Left kidney (tissue), 2 donors: ENCODE measurements around the gene MAPK7. TPM values are rescaled to one million over a fixed set of nuclear protein-coding genes. Genes with fewer than 3 reads are reported as not detected.

Source experiments
- DNase-seq: peaks from one replicate; pipeline ENCODE4 v3.0.0-alpha.2; 2013
- polyA plus RNA-seq: library from polyadenylated mRNA; unstranded; fragments of 120-200 nt; gene quantifications from one replicate; pipeline ENCODE4 v1.2.1, GENCODE V29; 2013; ENCODE audit not compliant: insufficient read length

Gene MAPK7
- polyA plus RNA-seq, 1 donor = 24.4 TPM

DNA sequence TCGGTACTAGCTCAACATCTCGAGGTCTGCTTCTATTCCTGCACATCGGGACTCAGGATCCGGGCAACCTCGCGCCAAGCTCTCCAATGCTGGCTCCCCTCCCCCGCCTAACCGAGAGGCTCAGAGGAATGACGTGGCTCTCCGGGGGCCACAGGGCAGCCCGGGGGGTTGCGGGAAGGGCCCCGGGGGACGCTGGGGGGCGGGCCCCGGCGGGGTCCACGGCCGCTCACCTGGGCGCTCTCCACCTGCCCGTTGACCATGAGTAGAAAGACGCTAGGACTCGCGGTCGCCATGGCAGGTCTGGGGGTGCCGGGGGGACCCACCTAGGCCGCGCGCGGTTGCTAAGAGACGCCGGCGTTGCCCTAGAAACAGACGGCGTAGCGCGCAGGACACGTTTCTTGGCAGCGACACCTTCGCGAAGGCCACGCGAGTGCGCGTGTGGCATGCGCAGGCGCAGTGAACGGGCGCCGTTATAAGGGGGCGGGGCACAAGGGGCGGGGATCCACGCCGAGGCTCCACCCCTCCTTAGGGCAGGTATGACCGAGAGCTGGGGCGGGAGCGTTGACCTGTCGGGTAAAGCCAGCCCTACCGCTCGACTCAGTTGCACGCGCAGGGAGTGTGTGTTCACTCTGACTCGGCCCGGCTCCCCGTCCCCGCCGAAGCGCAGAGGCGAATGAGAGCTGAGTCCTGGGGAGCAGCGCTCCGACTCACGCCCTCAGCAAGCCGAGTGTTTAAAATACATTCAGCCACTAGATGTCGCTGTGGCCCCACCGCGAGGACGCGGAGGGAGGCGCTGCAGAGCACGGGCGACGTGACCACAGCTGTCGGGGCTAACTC, 15.8 kb upstream of the MAPK7 start, which contains the start of gene B9D1:
Gene B9D1 (minus strand): TSS at position 447 of the 837 bp plus-strand sequence. CDS start 154 bp downstream, at position 293.
- peak; percentile 90 for DNase-seq

DNA sequence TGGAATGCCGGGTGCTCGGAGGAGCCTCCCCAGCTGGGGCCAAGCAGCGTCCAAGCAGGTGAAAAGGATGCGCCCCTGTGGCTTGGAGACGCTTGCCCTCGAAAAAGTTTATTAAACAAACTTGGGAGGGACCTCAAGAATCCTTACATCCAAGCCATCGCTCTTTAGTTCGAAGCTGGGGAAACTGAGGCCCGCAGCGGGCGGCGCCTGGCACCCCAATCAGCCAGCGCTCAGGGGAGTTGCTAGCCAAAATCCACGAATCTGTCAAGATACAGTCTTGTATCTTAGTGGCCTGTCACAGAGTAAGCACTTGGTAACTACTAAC, 15.2 kb upstream of the MAPK7 start:
- no peak for DNase-seq

DNA sequence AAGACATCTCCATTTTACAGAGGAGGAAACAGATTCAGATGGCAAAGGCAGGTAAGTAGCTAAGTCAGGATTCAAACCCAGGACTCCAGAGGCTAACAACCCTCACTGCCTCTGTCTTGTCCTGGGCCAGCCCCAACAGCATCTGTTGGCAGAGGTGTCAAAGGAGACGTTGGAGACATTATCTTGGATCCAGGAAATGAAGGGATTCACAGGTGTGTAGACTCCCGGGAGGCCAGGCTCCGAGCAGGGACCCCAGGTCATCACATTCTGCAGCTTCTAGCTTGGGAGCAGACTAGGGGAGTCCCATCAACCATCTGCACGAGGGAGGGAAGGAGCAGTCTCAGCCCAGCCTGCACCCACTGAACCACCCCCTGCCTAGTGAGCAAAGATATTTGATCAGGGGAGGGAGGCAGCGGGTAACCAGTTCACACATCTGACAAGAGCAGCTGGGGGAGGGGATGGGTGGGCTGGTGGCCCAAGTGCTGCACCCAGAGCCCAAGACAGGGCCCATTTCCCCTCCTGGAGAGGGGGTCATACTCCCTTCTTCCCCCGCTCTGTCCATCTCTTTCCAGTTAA, 14.8 kb upstream of the MAPK7 start:
- no peak for DNase-seq

DNA sequence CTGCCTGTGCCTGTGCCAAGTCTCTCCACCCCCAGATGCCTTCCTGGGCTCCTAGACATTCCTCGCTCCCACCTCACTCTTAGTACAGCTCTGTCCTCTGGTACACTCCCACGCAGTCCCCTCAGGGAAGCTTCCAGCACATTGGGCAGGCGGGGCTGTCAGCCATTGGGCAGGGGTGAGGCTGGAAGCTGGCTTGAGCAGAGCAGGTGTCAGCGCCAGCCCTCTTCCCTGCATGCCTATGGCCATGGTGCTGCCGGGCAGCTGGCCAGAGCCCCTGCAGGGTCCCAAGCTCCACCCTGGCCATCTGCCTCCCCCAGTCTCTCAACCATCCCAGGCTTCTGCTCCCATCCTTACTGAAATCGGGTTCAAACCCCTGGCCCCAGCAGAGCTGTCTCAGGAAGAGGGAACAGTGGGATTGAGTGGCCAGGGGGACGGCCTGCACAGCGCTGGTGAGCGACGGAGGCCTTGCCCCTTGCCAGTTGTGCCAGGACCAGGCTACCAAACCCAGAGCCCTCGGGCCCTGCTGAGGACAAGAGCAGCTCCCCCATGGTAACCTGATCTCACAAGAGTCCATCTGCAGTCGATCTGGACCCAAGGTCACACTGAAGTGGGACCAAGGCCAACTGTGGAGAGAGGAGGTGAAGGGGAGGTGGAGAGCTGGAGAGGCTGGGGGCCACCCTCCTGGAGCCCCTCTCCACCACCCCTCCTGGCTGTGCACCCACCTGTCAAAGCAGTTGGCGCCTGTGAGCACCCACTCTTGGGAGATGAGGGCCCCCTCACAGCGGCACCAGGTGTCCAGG, 13.4 kb upstream of the MAPK7 start:
- no peak for DNase-seq

DNA sequence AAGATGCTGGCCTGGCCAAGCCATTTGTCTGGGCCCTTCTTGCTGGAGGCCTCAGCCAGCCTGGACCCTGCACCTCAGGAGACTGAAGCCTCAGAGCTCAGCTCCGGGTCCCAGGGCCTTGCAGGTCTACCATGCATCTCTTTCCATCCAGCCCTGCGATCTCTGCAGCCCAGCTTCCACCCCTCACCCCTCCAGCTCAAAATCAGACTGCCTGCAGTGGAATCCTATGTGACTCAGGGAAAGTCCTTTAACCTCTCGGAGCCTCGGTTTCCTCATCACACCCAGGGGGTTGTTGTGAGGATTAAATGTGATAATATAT, 12.8 kb upstream of the MAPK7 start:
- DNase-seq = no peak

DNA sequence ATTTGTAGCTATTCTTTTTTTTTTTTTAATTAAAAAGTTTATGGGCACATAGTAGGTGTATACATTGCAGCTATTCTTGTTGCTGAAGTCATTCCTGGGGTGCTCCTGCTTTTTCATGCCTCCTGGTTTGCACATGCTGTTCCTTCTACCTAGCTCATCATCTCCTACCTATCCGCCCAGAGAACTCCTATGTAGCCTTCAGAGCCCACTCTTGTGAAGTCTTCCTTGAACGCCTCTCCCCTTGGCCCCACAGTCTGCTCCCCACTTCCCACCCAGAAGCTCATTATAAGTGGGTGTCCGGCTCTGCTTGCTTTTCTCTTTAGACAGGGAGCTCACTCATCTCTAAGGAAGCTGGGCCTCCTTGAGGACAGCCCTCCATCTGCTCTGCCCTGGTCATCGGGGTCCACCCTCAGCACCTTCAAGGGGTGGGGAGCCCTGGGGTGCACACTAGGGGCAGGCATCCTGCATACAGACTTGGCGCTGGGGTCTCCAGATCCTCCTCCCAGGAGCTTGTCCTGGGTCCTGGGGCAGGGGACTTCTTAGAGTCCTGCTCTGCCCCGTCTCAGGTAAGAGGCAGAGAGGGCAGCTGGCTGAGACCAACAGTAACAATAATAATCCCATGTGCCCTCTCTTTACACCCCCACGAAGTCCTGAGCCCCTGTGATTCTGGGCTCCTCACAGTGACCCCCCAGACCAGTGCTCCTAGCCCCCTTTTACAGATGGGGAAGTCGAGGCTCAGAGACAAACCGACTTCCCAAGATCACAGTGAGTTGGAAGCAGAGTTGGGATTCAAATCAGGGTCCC, 12.3 kb upstream of the MAPK7 start:
- DNase-seq = no peak

DNA sequence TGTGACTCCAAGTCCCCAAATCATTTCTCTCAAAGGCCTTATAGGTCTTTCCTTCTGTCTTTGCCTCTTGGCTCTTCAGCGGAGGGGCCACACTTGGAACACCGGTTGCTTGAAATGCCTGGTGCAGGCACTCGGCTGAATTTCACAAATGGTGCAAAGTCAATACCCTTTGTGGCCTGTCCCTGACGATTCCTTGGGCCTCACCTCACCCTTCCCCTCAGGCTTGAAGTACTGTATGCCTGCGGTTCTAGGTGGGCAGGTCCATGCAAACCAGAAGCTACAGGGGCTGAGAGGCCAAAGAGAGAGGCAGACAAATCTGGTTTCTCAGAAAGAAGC, 11.7 kb upstream of the MAPK7 start:
- DNase-seq = no peak

DNA sequence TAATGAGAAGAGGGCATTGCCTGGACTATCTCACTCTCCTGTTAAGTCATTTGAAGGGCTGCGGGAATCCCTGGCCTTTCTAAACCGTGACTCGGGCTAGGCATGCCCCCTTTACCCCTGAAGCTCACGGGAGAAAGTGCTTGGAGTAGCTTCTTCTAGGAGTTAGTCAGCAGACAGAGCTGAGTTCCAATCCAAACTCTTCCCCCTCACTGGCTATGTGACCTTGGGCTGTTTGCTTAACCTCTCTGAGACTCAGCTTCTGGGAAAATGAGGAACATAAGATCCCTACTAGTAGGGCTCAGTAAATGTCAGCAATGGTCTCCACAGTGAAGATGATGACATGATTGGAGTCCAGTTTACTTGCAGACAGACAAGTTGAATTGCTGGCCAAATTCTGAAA, 10.1 kb upstream of the MAPK7 start:
- no peak for DNase-seq

DNA sequence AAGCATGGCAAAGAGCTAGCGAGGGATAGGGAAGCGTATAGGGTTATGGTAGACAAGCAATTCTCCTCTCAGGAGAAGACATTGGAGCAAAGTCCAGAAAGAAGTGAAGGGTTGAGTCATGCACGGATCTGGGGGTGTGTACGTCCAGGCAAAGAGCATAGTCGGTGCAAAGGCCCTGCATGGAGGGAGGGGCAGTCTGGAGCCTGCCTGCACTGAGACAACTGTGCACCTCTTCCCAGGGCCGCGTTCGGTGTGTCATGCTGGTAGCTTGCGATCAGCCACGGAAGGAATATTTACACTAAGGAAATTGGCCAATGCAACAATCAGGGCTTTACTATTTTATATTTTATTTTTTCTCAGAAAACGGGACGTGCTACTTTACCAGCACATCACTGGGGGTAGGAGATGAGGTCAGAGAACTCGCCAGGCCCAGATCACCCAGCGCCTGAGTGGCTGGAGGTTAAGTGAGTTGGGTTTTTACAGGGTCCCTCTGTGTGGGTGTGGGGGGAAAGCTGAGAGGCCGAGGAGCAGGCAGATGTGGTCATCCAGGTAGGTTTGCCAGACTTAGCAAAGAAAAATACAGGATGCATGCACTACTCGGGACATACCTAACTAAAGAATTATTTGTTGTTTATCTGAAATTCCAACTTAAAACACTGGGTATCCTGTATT, 9.1 kb upstream of the MAPK7 start:
- DNase-seq = no peak

DNA sequence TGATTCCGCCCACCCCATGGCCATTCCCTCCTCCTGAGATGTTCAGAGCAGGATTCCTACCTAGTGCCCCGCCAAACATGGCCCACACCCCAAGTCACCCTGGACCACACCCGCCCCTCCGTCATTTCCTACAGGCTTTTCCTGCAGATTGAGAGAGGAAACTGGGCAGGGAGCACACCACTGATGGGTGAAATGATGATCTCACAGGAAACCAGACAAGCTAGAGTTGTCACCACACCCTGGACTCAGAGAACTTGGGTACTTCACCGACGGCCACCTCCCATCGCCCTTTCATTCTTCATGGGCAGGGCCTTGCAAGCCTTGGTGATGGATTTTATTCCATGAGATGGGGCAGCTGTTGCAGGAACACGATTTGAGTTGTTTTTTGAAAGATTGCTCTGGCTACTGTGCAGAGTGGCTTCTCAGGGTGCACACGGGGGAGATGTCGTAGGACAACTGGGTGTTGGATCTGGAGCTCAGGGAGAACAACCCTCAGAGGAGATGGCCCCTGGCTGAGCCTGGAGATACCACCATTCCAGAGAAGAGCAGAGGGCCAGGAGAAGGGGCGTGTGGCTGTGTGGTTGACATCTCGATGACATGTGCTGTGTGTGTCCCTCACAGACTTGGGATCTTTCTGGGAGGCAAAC, 8.3 kb upstream of the MAPK7 start:
- DNase-seq = no peak

DNA sequence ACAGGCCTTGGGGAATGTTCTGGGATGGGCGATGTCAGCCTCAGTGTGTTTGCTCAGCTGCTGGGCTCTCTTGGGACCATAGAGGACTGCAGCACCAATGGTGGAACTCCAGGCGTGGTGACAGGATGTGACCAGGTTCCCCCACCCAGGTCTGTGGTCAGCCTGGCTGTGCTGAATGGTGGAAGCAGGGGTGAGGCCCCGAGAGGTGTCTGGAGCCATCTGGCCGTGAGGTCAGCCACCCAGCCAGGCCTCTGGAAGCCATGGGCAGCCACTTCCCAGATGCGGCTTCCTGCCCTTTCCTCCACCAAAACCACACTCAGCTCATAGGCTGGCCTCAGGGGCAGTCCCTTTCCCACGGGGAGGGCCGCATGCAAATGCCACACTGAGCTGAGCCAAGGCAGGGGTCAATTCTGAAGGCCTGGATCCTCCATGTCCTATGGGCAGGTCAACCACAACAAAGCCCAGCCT, 7.8 kb upstream of the MAPK7 start:
- DNase-seq = no peak

DNA sequence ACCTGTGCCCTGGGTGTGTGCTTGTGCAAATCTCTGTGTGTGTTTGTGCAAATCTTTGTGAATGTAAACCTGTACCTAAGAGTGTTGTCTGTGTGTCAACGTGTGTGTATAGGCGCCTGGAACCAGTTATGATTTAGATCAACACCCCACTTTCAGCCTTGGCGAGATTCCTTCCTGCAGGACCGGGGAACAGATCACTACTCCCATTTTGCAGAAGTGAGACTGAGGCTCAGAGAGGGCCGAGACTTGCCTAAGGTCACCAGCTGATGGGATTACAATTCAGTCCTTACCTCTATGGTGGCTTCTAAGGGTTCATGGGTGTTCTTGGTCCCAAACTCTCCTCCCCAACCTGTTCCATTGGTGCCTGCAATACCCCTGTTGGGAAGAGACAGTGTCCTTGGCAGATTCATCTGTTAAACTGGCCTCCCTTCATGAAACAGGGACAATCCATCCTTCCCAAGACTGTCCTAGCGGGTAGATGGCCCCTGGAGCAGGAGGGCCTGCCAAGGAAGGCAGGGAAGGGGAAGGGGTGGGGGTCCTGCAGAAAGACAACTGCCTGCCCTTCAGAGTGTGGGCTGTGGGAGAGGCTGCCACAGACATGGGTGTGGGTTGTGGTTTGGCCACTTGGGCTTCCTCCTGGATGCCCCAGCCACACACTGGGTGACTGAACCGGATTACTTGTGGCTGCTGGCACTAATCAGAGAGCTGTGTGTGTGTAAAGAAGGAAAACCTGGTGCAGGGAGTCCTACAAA, 6.9 kb upstream of the MAPK7 start:
- no peak for DNase-seq

DNA sequence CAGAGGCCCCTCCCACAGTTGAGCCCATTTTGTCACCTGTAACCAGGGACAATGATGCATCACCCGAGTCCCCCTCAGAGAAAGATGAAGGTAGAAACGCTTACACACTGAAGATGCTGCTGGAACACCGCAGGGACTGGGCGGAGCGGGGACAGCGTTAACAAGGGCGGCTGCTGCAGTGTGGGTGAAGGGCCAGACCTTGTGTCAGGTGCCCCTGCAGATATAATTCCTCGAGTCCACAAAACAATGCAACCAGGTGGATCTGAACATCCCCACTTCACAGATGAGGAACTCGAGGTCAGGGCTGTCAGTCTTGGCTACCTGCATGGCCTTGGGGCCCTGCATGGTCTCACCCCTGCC, 6.3 kb upstream of the MAPK7 start:
- DNase-seq = no peak

DNA sequence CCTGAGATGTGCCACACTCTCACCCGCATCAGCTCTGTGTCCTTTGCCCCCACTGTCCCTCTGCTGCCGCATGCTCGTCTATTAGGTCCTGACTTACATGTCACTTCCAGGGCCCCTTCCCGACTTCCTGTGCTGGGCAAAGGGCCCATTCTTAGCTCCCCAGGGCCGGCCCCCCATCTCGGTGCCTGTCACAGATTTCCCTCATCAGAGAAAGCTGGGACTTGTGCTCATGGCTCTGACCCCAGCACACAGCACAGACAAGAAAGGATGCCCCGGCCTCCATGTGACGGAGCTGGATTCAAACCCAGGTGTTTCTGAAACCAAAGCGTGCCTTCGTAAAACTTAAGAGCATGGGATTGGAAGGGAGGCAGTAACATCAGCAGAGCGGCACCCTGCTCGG, 5.9 kb upstream of the MAPK7 start:
- no peak for DNase-seq

DNA sequence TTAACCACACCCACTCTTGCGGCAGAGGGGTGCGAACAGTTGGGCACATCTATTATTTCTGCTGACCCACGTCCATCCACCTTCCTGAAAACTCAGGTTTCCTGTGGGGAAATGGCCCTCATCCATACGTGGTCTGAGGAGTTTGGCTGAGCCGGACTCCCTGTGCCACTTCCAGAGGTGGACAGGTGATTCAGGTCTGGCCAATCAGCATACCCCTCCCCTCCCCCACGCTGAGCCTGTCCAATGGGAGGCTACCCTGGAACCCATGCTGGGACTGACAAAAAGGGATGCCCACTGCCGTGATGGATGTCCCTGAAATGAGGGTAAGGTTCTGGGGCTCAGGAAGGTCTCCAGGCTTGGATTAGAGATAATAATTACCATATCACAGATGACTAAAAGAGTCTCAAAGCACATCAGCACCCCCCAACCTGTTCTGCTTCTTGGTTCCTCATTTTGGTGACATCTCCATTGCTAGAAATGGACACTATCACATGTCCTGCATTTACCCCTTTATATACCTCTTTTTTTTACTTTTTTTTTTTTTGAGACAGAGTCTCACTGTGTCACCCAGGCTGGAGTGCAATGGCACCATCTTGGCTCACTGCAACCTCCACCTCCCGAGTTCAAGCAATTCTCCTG, 5.3 kb upstream of the MAPK7 start:
- no peak for DNase-seq

DNA sequence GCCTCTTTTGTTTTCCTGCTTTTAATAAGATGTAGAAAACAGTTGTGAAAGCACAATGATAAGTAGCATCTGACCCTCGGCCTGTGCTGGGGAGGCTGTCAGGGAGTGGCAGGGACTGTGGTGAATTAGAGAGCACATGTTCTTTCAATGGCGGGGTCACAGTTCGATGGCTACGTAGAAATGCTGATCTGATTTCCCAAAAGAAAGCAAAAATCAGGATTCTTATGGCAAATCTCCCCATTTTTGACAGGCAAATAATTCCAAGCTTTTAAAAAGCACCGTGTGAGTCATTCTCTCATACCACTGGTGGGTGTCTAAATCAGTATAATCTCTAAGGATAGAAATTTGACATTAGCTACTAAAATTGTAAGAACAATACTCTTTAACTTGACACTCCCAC, 4.2 kb upstream of the MAPK7 start:
- no peak for DNase-seq

DNA sequence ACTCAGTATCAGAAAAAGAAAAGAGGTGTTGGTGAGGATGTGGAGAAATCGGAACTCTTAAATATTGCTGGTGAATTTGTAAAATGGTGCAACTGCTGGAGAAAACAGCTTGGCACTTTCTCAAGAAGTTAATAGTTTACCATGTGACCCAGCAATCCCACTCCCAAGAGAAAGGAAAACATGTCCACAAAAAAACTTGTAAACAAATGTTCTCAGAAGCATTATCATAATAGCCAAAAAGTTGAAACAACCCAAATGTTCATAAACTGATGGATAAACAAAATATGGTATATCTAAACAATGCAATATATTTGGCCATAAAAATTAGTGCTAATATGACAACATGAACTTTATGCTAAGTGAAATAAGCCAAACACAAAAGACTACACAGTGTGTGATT, 2.6 kb upstream of the MAPK7 start:
- DNase-seq = no peak

DNA sequence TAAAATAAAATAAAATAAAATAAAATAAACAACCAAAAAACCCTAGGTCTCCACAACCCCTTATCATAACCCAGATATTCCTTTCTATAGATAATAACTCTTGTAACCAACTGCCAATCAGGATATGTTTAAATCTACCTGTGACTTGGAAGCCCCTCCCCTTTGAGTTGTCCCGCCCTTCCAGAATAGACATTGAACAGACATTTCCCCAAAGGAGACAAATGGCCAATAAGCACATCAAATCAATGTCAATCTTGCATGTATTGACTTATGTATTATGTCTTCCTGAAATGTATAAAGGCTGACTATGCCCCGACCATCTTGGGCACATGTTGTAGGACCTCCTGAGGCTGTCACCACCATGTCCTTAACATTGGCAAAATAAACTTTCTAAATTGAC, 1.5 kb upstream of the MAPK7 start:
- DNase-seq = no peak

DNA sequence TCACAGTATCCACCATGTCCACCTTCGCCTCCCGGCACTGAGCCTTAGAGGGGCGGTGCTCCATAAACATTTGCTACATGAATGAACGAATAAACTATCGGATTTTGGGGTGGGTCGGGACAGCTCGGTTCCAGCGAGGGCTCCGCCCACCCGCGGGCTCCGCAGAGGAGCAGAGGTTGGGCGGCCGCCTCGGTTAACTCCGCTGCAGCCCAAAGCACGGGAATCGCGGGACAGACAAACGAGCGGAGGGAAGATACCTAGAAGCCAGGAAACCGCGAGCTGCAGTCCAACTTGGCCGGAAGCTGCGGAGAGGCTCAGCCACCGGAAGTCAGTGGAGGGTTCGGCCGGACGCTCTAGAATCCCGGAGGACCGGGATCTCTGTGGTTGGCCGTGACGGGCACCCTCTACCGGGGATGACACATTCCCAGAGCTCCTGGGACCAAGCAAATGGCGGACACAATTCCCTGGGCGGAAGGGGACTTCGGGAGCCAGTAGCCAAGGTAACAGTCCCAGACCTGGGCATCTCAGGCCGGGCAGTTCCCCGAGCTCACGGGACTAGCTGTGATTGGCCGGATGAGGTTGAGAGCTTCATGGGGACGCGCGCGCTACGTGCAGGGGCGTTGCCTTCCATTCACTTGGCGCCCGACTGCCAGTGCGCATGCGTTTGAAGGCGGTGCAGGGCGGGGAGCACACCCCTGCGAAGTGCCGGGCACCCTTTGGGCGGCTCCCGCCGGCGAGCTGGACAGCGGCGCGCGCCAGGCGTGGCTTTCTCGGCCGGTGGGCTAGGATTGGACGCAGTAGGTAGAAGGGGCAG, 489 bp upstream of the MAPK7 start:
- peak; percentile 97 for DNase-seq
